GM19099 (cell line): ENCODE measurements around the gene ZNRF3.

Experiments used
- POLR2A ChIP-seq: IDR thresholded peaks from 3 replicates; pipeline ENCODE4 v1.6.1; 2011; ENCODE audit warnings: low read depth; ENCODE audit not compliant: insufficient read length; ENCODE audit errors: extremely low read depth

The ZNRF3 gene

DNA sequence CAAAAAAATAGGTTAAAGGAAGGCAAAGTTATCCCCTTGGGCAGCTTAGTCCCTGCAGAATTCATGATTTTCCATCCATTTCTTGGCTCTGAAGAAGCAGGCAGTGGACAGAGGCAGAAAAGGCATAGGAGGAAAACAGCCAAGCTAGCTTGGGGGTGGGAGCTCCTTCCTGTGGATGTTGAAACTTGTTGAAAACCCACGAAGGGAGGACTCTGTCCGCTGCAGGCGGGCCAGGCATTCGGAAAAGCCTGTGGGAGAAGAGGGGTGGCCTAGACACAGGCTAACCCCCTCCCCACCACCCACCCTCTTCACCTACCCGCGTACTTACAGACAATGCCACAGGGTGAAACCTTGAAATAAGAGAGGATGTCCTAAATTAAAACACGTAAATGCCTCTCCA lies 106.1 kb downstream of the ZNRF3 start:
- no peak for TF ChIP-seq POLR2A

DNA sequence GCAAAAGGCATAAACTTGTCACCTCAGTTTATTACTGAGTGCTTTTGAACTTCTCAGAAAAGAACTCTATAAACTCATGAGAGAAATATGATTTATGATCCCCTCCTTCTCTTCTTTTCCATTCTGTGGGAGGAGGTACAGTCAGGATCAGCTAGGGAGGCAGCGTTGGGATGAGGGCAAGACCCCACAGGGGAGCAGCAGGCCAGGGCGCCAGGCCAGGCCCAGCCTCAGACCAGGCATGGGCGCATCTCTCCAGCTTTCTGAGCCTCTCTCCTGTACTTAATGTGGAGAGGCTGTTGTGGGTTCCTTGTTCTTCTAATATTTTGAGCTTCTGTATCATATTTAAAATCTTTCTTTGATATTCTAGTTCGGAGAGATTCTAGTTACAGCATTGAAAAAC lies 106.5 kb downstream of the ZNRF3 start:
- TF ChIP-seq POLR2A = no peak

DNA sequence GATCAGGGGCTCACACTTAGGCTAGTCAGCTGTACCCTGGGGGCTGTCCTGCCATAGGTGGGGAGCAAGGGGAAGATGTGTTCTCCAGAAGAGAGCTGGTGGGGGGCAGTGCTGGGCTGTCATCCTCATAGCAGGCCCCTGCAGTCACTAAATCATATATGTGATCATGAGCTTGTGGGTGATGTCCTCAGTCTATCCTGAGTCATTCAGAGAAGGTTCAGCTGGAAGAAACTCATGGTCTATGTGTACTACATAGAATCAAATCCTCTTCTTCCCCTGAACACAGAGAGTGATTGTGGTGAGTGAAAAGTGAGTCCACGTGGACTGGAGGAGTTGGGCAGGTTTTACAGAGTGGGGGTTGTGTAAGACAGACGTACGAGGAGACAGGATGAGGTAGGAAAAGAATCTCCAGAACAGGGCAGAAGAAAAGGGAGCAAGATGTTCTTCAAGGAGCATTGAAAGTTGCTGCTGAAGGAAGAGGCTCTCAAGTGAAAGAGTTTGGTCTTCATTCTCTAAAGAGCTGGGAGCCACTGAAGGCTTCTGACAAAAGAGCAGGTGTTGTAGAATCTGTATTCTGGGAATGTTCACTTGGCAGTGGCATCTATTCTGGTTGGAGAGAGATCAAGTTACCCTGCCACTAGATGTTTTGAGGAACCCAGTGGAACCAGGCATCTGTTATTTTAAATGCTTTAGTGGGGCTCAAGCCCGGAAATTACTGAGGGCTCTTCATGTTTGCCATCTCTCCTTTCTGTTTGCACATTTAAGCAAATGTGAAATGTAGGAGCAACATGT lies 109.4 kb downstream of the ZNRF3 start:
- TF ChIP-seq POLR2A = no peak

DNA sequence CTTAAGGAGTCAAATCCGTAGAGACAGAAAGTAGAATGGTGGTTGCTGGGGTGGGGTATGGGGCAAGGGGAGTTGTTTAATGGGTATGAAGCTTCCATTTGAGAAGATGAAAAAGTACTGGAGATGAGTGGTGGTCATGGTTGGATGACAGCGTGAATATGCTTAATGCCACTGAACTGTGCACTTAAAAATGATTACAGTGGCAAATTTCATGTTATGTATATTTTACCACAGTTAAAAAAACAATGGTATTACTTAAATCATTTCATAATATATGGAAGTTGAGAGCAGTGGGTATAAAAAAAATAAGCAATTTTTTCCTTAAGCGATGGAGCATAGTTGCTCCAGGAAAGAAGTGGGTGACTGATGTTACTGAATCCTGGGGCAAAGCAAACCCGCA lies 111.2 kb downstream of the ZNRF3 start:
- no peak for TF ChIP-seq POLR2A

DNA sequence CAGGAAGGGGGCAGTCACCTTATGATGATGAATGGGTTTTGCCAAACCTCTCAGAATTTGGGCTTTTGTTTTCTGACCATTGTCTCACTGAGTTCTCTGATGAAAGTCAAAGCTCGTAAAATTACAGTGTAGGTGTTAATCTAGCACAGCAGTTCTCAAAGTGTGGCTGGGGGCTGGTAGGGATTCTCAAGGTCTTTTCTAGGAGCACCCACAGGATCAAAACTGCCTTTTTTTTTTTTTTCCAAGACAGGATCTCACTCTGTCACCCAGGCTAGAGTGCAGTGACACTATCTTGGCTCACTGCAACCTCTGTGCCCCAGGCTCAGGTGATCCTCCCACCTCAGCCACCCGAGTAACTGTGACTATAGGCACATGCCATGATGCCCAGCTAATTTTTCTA lies 112.2 kb downstream of the ZNRF3 start:
- TF ChIP-seq POLR2A = no peak

DNA sequence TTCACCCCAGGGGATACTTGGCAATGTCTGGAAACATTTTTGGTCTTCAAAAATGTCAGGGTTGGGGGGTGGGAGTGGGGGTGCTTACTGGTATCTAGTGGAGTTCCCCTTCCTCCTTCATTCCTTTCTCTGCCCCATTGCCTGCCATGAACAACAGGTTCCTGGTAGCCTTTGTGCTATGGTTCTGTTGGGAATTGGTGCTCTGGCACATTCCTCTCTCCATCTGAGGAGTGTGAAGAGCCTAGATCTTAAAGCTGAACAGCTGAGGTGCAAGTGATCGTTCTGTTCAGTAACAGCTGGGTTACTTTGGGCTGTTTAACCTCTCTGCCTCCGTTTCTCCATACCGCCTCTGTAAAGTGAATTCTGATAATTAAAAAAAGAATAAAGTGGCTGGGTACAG lies 114.0 kb downstream of the ZNRF3 start:
- no peak for TF ChIP-seq POLR2A

DNA sequence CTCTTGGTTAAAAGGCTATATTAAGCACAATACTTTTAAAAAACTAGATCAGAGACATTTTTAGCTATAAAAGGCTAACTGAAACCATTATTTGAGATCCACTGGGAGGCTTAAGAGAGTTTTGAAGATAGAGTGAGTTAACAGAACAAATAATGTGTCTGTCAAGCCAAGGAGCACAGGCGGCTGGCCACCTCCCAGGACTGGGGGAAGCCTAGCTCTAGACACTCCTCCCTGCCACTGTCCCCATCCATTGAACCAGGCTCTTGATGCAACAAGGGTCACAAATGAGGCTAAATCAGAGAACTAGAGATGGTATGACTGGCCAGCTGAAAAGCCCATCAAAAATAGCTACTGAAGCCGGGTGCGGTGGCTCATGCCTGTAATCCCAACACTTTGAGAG lies 115.3 kb downstream of the ZNRF3 start:
- TF ChIP-seq POLR2A = no peak

DNA sequence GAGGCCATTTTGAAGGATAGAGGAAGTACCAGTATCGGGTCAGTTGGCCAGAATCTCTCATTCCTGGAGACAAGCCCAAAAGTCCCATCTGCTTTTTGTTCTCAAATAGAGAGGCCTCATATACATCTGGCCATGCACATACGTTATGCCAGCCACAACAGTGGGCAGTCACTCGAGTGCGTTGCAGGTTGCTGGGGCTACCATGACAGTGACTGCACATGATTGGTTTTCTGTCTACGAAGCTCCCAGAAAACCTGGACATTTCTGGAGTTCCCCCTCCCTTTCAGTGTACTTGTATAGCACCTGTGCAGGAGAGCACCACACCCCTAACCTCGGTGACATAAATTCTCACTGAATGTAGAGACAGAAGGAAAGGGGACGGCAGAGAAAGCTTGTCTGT lies 116.1 kb downstream of the ZNRF3 start:
- no peak for TF ChIP-seq POLR2A

DNA sequence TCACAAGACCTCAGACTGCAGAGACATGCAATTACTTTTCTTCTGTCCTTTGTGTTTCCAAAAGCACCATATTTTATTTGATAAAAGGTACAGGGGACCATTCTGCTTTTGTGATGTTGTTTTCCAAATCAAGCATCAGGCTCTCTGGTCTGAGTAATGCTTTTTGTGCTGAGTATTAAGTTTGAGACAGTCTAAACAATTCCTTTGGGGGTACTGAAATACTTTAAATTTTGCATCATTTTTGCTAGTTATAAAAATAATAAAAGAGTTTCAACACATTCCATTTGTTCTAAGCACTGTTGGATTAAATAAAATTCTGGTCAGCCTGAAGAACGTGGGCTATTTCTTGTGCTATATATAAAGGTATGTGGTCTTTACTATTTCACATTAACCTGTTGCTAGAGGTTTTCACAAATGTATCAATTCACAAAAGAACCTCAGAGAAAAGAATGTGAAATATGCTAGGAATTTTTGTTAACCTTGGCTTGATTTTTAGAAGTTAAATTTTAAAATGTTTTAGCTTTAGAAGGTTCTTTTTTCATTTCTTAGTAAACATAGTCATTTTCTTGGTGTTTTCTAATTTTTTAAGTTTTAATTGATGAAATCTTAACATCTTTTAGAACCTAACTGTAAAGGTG lies 116.7 kb downstream of the ZNRF3 start:
- TF ChIP-seq POLR2A = no peak

DNA sequence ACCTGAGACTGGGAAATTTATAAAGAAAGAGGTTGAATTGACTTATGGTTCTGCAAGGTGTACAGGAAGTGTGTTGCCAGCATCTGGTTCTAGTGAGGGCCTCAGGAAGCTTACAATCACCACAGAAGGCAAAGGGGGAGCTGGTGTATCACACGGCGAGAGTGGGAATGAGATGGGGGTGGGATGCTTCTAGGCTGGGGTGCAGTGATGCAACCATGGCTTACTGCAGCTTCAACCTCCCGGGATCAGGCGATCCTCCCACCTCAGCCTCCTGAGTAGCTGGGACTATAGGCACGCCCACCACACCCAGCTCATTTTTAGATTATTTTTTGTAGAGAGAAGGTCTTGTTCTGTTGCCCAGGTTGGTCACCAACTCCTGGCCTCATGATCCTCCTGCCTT lies 117.3 kb downstream of the ZNRF3 start:
- TF ChIP-seq POLR2A = no peak

DNA sequence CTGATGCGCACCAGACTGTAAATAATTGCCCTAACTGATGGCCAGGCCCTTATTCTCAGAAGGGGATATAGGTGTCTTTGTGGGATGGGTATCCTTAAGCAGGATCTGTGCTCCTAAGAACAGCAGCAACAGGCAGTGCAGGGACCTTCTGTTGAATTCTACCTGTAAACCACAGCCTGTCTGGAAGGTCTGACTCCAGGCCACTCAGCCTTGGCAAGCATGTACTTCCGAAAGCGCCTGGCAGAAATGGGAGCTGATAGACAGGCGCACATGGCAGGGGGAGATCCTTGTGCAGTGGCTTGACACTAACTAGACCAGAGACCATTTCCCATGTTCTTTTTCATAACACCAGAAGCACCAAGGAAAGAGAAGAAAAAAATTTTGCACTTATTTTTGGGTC lies 119.2 kb downstream of the ZNRF3 start:
- TF ChIP-seq POLR2A = no peak

DNA sequence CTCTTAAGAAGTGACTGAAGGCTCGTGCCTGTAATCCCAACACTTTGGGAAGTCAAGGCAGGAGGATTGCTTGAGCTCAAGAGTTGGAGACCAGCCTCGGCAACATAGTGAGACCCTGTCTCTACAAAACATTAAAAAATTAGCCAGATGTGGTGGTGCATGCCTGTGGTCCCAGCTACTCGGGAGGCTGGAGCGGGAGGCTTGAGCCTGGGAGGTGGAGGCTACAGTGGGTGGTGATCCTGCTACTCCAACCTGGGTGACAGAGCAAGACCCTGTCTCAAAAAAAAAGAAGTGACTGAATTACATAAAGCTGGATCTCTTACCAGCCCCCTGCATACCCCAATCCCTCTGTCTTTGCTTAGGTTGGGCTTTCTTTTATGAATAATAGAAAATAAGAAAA lies 120.2 kb downstream of the ZNRF3 start:
- TF ChIP-seq POLR2A = no peak

DNA sequence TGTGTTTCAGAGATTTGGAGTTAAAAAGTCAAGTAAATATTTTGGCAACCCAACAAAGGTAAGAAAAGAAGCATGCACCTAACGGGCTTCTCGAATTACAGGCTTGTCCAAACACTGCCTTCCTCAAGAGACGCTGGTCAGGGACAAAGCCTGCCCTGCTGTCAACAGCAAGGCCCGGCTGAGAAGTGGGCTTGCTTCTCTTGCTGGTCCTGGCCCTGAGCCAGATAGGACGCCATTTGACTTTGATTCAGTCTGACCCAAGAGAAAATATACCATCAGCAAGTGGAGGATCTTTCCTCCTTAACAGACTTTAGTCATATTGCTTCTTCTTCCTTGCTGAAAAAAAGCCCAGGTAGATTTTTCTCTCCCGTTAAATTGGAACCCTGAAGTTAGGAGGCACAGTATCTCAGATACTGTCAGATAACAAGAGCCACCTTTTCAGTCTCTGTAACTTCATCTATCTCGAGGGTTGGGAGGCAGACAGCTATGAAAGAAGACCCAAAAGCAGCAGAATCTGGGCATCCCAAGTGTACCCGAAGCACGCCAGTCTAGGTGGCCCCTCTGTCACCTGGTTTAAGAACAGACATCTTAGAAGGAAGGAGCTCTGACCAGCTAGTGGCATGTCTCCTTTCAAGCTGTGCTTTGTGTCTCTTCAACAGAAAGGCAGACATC lies 120.7 kb downstream of the ZNRF3 start:
- no peak for TF ChIP-seq POLR2A

DNA sequence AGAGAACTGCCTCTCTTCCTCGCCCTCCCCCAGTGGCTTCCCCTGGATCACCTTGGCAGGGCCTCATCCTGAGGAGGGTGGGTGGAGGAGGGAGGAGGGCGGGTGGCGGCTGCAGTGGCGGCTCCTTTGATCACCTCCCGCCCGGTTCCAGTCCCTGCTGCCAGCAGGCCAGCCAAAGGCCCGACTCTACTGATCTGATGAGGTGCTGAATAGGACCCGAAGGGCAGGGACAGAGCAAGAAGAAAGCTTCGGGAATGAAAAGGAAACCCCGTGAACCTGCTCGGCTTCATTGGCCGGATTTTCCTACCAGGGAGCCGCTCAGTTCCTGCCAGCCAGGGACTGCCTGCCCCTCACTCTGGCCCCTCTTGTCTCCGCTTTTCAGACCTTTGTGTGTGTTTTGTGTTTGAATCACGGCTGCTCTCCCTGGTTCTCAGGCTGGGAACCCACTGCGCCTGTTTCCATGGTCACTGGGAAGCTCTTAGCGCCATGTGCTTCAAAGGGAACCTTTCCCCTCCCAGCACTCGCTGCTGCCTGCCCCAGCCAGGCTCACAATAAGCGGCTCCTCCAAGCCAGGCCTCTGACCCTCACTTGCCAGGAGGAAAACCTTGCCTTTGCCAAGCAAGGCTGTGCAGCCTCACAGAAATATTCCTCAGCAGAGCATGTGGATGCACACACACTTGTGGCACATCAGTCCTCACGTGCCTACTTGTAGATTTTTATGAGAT lies 121.4 kb downstream of the ZNRF3 start:
- TF ChIP-seq POLR2A = no peak

DNA sequence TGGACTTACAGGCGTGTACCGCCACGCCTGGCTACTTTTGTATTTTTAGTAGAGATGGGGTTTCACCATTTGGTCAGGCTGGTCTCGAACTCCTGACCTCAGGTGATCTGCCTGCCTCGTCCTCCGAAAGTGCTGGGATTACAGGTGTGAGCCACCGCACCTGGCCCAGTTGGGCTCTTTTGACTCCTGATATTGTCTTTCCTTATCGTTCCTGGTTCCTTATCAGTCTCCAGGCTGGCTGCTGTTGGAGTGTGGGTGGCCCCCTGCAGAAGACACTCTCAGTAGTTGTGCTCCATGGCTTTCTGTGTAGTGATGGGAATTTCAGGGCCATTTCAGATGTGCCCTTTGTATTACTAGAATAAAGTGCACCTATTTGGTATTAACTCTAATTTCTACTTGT lies 123.0 kb downstream of the ZNRF3 start:
- no peak for TF ChIP-seq POLR2A
